CD8-positive, alpha-beta memory T cell (primary cell): ENCODE results near the gene PCSK2. TPM values are rescaled to one million over a fixed set of nuclear protein-coding genes. Genes with fewer than 3 reads are reported as not detected.

Source experiments
- CTCF ChIA-PET: fragments of 350-600 bp; sonication (Branson Sonifier 250); formaldehyde crosslinking; loops from one replicate; lab custom pipeline; 2021; ENCODE audit warnings: antibody characterized with exemption; lab: Charles Lee
- POLR2A ChIA-PET: fragments of 350-600 bp; sonication (Branson Sonifier 250); formaldehyde crosslinking; loops from one replicate; lab custom pipeline; 2021; ENCODE audit warnings: antibody characterized with exemption; lab: Charles Lee
- DNase-seq, 5 donors: peaks; one replicate each; pipeline versions ENCODE4 v3.0.0 to v3.0.0-alpha.2; 2020 to 2022; ENCODE audit warnings: mixed read lengths in 1 of 5
- H3K27ac ChIP-seq: one replicate; pipeline ENCODE4 v1.7.0; 2013; ENCODE audit warnings: low read depth, mild to moderate bottlenecking, low read length, moderate library complexity
- H3K27me3 ChIP-seq: 2 replicates; pipeline ENCODE4 v1.7.0; 2013; ENCODE audit warnings: low read length, mild to moderate bottlenecking; ENCODE audit not compliant: insufficient read depth, poor library complexity, severe bottlenecking
- H3K36me3 ChIP-seq: 2 replicates; pipeline ENCODE4 v1.7.0; 2013; ENCODE audit warnings: mild to moderate bottlenecking, low read length, moderate library complexity; ENCODE audit not compliant: insufficient read depth
- H3K4me1 ChIP-seq: 2 replicates; pipeline ENCODE4 v1.7.0; 2013; ENCODE audit warnings: mild to moderate bottlenecking, low read length, moderate library complexity; ENCODE audit not compliant: insufficient read depth
- H3K4me3 ChIP-seq: 2 replicates; pipeline ENCODE4 v1.7.0; 2013; ENCODE audit warnings: mild to moderate bottlenecking, low read length
- H3K9me3 ChIP-seq: 2 replicates; pipeline ENCODE4 v1.7.0; 2013; ENCODE audit warnings: mild to moderate bottlenecking, low read length
- H3K27ac Mint-ChIP-seq, 8 donors: one replicate each; pipeline ENCODE4 v1.8.0; 2020 to 2021; ENCODE audit warnings: mixed read lengths in 8 of 8, mild to moderate bottlenecking in 6 of 8, inconsistent platforms in 3 of 8, moderate library complexity in 3 of 8
- H3K27me3 Mint-ChIP-seq, 2 donors: one replicate each; pipeline ENCODE4 v1.8.0; 2020 to 2021; ENCODE audit warnings: mixed read lengths in 2 of 2, mild to moderate bottlenecking in 1 of 2, moderate library complexity in 1 of 2
- H3K36me3 Mint-ChIP-seq, 3 donors: one replicate each; pipeline ENCODE4 v1.8.0; 2020 to 2021; ENCODE audit warnings: mixed read lengths in 3 of 3, inconsistent platforms in 1 of 3, mild to moderate bottlenecking in 1 of 3
- H3K4me1 Mint-ChIP-seq, 3 donors: one replicate each; pipeline ENCODE4 v1.8.0; 2020 to 2021; ENCODE audit warnings: mixed read lengths in 3 of 3, inconsistent platforms in 1 of 3, mild to moderate bottlenecking in 1 of 3
- H3K4me3 Mint-ChIP-seq, 7 donors: one replicate each; pipeline ENCODE4 v1.8.0; 2020 to 2021; ENCODE audit warnings: mixed read lengths in 7 of 7, mild to moderate bottlenecking in 6 of 7, moderate library complexity in 4 of 7, inconsistent platforms in 2 of 7
- H3K9me3 Mint-ChIP-seq, 5 donors: one replicate each; pipeline ENCODE4 v1.8.0; 2020 to 2022; ENCODE audit warnings: mixed read lengths in 5 of 5, mild to moderate bottlenecking in 3 of 5, moderate library complexity in 2 of 5, inconsistent platforms in 1 of 5
- polyA plus RNA-seq: library from polyadenylated mRNA; unstranded; fragments of 300-500 nt; fragmentation: Illumina TruSeq; gene quantifications from one replicate; pipeline ENCODE4 v1.2.3, GENCODE V29; 2021
- total RNA-seq, 2 experiments: library from RNA; stranded (reverse); gene quantifications; one replicate each; pipeline ENCODE4 v1.2.3, GENCODE V29; 2021

Gene PCSK2
- total and polyA plus RNA-seq, 3 experiments from 2014 or later, result not detected

DNA sequence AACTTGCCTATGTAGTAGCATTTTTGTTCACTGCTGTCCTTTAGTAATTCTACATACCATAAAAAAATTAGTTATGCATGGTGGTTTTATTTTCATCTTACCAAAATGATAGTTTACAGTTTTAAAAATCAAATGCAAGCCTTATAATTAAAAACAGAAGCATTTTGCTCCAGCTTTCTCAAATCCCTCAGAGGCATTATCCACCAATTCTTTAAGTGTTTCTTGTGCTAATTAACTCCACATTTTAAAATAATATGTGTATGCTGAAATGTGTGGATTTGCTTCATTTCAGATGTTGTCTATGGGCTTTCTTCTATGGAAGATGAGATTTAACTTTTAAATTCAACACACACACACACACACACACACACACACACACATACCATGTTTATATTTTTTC lies 49.3 kb downstream of the PCSK2 start:
- H3K4me1 Mint-ChIP-seq, result no peaks in the 10 kb centered on the region

GRCh38 chr20:17281478-17281877 lies 54.6 kb downstream of the PCSK2 start:
- Mint-ChIP-seq H3K4me3 (no peak overlapping the region), H3K4me1 (no peaks in the 10 kb centered on the region), H3K9me3 (peaks cover 0 to 11% (median 2%) of the 10 kb centered on the region in 5 donors), H3K27me3 (no peaks in the 10 kb centered on the region), H3K36me3 (no peaks in the 10 kb centered on the region), H3K27ac (no peak overlapping the region)
- Histone ChIP-seq H3K4me1 (no peaks in the 10 kb centered on the region), H3K36me3 (no peaks in the 10 kb centered on the region), H3K4me3 (no peak overlapping the region), H3K27me3 (no peaks in the 10 kb centered on the region), H3K9me3 (no peaks in the 10 kb centered on the region), H3K27ac (no peak overlapping the region)
- POLR2A ChIA-PET, result no interaction called here
- CTCF ChIA-PET, result no interaction called here
- no peak for DNase-seq

More for the DNA sequence above, 49.3 kb downstream of the PCSK2 start:
- Histone ChIP-seq H3K27me3 (no peaks in the 10 kb centered on the region), H3K4me1 (no peaks in the 10 kb centered on the region), H3K36me3 (no peaks in the 10 kb centered on the region), H3K4me3 (no peak overlapping the region), H3K9me3 (no peaks in the 10 kb centered on the region), H3K27ac (no peak overlapping the region)
- Mint-ChIP-seq H3K9me3 (peaks cover 0 to 10% (median 1%) of the 10 kb centered on the region in 5 donors), H3K27me3 (no peaks in the 10 kb centered on the region), H3K4me3 (no peak overlapping the region), H3K27ac (no peak overlapping the region), H3K36me3 (no peaks in the 10 kb centered on the region)
- ChIA-PET CTCF (no interaction called here), POLR2A (no interaction called here)
- no peak for DNase-seq

DNA sequence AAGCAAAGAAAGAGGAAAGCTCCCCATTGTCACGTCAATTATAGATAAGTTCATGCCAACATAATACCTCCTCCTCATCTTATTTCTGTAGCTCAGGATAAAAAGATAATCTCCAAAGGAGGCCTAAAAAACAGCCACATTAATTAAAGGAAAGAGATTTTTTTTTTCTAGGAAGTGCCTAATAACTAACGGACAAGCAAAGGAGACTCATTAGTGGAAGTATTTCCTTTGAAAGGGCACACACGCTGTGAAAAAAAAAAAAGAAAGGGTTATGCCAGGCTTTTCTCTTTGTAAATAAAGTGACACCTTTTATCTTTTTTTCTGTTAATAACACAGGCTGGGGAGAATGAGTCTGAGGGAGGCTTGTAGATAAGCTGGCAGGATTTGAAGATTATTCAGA lies 55.7 kb downstream of the PCSK2 start:
- Mint-ChIP-seq H3K36me3 (no peaks in the 10 kb centered on the region), H3K27me3 (peaks cover 0 to 3% of the 10 kb centered on the region in 2 donors), H3K4me3 (no peak overlapping the region), H3K9me3 (peaks cover 0 to 10% (median 3%) of the 10 kb centered on the region in 5 donors), H3K27ac (no peak overlapping the region), H3K4me1 (no peaks in the 10 kb centered on the region)
- no peaks in the 10 kb centered on the region for H3K9me3 ChIP-seq
- H3K36me3 ChIP-seq, result no peaks in the 10 kb centered on the region
- no peaks in the 10 kb centered on the region for H3K27me3 ChIP-seq
- no peak for DNase-seq
- H3K4me1 ChIP-seq, result no peaks in the 10 kb centered on the region
- ChIA-PET CTCF (no interaction called here), POLR2A (no interaction called here)
- H3K27ac ChIP-seq, result no peak overlapping the region
- no peak overlapping the region for H3K4me3 ChIP-seq

DNA sequence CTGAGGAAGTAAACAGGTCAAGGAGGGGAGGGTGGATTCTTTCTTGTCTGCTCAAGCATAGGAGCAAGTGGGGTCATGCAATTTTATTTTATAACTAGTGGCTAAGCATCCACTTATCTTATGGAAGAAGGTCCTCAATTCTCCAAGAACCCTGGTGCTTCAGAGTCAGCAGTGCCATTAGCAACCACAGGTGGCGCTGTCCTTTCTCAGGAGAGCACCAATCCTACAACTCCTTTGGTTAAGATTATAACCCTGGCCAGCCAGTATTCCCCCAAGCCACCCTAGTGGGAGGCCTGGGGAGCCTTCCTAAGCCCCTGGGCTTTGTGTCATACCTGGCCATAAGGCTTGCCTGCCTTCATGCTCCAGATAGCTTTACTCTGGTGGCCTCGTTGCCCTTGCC lies 60.7 kb downstream of the PCSK2 start:
- ChIA-PET POLR2A (no interaction called here), CTCF (no interaction called here)
- no peaks in the 10 kb centered on the region for H3K9me3 ChIP-seq
- peaks cover 1 to 3% of the 10 kb centered on the region in 2 donors for H3K27me3 Mint-ChIP-seq
- H3K4me1 Mint-ChIP-seq, result no peaks in the 10 kb centered on the region
- H3K4me1 ChIP-seq, result no peaks in the 10 kb centered on the region
- no peaks in the 10 kb centered on the region for H3K36me3 ChIP-seq
- peaks cover 0 to 5% (median 0%) of the 10 kb centered on the region in 5 donors for H3K9me3 Mint-ChIP-seq
- no peaks in the 10 kb centered on the region for H3K27me3 ChIP-seq
- H3K27ac Mint-ChIP-seq, result no peak overlapping the region
- H3K27ac ChIP-seq, result no peak overlapping the region
- H3K4me3 ChIP-seq, result no peak overlapping the region
- no peaks in the 10 kb centered on the region for H3K36me3 Mint-ChIP-seq
- DNase-seq, result no peak
- H3K4me3 Mint-ChIP-seq, result no peak overlapping the region

DNA sequence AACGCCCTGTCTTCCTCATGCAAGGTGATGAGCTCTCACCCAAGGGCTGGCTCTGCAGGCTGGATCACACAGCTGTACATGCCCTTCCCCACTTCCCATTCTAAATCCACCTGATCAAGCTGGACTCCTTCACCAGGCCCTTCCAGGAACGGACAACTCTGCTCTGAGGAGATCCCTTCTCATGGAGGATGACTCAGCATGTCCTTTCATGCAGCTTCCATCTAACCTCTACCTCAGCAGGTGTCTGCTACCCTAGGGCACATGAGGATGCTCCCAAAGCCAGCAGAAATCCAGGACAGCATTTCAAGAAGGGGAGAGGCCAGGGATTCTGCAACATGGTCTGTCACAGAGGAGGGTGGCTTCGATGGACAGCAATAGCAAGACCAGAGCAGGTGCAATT lies 61.2 kb downstream of the PCSK2 start:
- CTCF ChIA-PET, result no interaction called here
- Histone ChIP-seq H3K4me1 (no peaks in the 10 kb centered on the region), H3K4me3 (no peak overlapping the region), H3K36me3 (no peaks in the 10 kb centered on the region), H3K27me3 (no peaks in the 10 kb centered on the region), H3K9me3 (no peaks in the 10 kb centered on the region), H3K27ac (no peak overlapping the region)
- Mint-ChIP-seq H3K27me3 (peaks cover 1 to 3% of the 10 kb centered on the region in 2 donors), H3K36me3 (no peaks in the 10 kb centered on the region), H3K27ac (no peak overlapping the region), H3K9me3 (peaks cover 0 to 5% (median 0%) of the 10 kb centered on the region in 5 donors), H3K4me1 (no peaks in the 10 kb centered on the region), H3K4me3 (no peak overlapping the region)
- POLR2A ChIA-PET, result no interaction called here
- no peak for DNase-seq

DNA sequence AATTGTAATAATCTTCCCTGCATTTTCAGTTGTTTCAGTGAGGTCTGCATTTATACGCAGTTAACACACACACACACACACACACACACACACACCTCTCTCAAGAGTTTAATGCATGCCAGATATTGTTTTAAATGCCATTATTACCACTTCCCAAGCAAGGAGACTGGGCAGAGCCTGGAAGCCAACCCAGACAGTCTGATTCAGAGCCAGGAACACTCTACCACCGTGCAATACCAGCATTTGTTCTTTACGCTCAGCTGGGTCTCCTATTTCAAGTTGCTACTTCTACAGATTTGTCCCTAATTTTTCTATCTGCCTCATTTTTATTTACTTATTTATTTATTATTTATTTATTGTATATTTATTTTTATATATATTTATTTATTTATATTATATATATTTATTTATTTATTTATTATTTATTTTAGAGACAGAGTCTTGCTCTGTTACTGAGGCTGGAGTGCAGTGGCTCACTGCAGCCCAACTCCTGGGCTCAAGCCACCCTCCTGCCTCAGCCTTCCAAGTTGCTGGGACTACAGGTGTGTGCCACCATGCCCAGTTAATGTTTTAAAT lies 68.4 kb downstream of the PCSK2 start:
- Mint-ChIP-seq H3K27ac (no peak overlapping the region), H3K4me1 (no peaks in the 10 kb centered on the region), H3K36me3 (no peaks in the 10 kb centered on the region), H3K9me3 (peaks cover 0 to 1% (median 0%) of the 10 kb centered on the region in 5 donors), H3K27me3 (no peaks in the 10 kb centered on the region), H3K4me3 (no peak overlapping the region)
- DNase-seq, result no peak
- Histone ChIP-seq H3K4me3 (no peak overlapping the region), H3K9me3 (no peaks in the 10 kb centered on the region), H3K36me3 (no peaks in the 10 kb centered on the region), H3K27ac (no peak overlapping the region), H3K27me3 (no peaks in the 10 kb centered on the region), H3K4me1 (no peaks in the 10 kb centered on the region)
- CTCF ChIA-PET, result no interaction called here
- POLR2A ChIA-PET, result no interaction called here

DNA sequence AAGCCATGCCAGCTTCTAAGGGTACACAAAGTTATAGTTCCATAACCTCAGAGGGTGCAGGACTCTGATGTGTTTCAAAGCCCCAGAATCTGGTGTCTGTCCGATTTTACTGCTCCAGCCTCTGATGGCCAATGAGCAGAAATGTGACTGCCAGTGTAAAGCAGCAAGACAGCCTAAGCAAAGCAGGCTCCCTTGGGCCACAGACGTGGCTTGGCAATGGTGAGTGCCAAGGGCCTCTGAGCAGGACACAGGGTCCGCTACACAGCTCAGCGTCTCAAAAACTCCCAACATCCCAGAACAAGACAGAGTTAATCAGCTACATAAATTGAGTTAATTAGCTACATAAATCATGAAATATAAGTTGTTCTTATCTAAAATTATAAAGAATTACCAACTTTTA lies 69.2 kb downstream of the PCSK2 start:
- Histone ChIP-seq H3K36me3 (no peaks in the 10 kb centered on the region), H3K4me3 (no peak overlapping the region), H3K27me3 (no peaks in the 10 kb centered on the region), H3K27ac (no peak overlapping the region), H3K9me3 (no peaks in the 10 kb centered on the region), H3K4me1 (no peaks in the 10 kb centered on the region)
- Mint-ChIP-seq H3K4me3 (no peak overlapping the region), H3K4me1 (no peaks in the 10 kb centered on the region), H3K27ac (no peak overlapping the region), H3K9me3 (peaks cover 0 to 1% (median 0%) of the 10 kb centered on the region in 5 donors), H3K27me3 (no peaks in the 10 kb centered on the region), H3K36me3 (no peaks in the 10 kb centered on the region)
- ChIA-PET CTCF (no interaction called here), POLR2A (no interaction called here)
- DNase-seq, result no peak

DNA sequence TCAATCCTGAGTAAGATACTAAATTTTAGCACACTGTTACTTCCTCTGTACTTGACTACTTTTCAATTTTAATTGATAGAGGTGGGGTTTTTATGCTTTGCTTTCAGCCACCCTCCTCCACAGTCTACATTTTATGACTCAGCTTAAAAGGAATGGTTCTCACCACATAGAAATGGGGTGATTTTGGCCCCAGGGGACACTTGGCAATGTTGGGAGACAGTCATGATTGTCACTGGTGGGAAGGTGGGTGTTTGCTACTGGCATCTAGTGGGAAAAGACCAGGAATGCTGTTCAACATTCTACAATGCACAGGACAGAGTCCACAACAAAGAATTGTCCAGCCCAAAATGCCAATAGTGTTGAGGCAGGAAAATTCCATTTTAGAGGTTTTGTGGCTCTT lies 71.3 kb downstream of the PCSK2 start:
- Histone ChIP-seq H3K4me1 (no peaks in the 10 kb centered on the region), H3K27ac (no peak overlapping the region), H3K4me3 (no peak overlapping the region), H3K9me3 (no peaks in the 10 kb centered on the region), H3K36me3 (no peaks in the 10 kb centered on the region), H3K27me3 (no peaks in the 10 kb centered on the region)
- no peaks in the 10 kb centered on the region for H3K36me3 Mint-ChIP-seq
- POLR2A ChIA-PET, result no interaction called here
- no peak overlapping the region for H3K4me3 Mint-ChIP-seq
- H3K27ac Mint-ChIP-seq, result no peak overlapping the region
- CTCF ChIA-PET, result no interaction called here
- no peak for DNase-seq
- H3K9me3 Mint-ChIP-seq, result peaks cover 0 to 1% (median 0%) of the 10 kb centered on the region in 5 donors
- H3K4me1 Mint-ChIP-seq, result no peaks in the 10 kb centered on the region
- peaks cover 0 to 3% of the 10 kb centered on the region in 2 donors for H3K27me3 Mint-ChIP-seq
